K562 (cell line): ENCODE data around the gene SIGLEC6. TPM values are rescaled to one million over a fixed set of nuclear protein-coding genes. Genes with fewer than 3 reads are reported as not detected.

ENCODE experiments used
- ATF4 ChIP-seq: fragments of 450-650 bp; formaldehyde crosslinking; IDR thresholded peaks from 2 replicates; pipeline ENCODE4 v1.4.0; 2022; ENCODE audit warnings: mild to moderate bottlenecking, moderate library complexity
- BRD4 ChIP-seq: fragments of 200-600 bp; sonication (generic); IDR thresholded peaks from 2 replicates; pipeline ENCODE4 v1.6.1; 2017; ENCODE audit warnings: inconsistent platforms
- HDAC2 ChIP-seq: fragments of 450-650 bp; IDR thresholded peaks from 2 replicates; pipeline ENCODE4 v1.6.1; 2016; ENCODE audit warnings: mild to moderate bottlenecking
- NKRF ChIP-seq: fragments of 450-650 bp; IDR thresholded peaks from 2 replicates; pipeline ENCODE4 v1.6.1; 2016; ENCODE audit warnings: borderline replicate concordance
- NONO ChIP-seq, 2 experiments: fragments of 200-400 bp in 1 of 2; fragments of 450-650 bp in 1 of 2; formaldehyde crosslinking in 1 of 2; IDR thresholded peaks; 2 replicates each; pipeline ENCODE4 v1.6.1; 2017; ENCODE audit warnings: low read depth in 2 of 2, mild to moderate bottlenecking in 2 of 2, moderate library complexity in 2 of 2, low read length in 1 of 2
- PBX2 ChIP-seq, 2 experiments: IDR thresholded peaks in 1 of 2; conservative IDR thresholded peaks in 1 of 2; 2 replicates each; pipeline ENCODE4 v1.6.1; 2016; ENCODE audit warnings: low read depth in 2 of 2, mild to moderate bottlenecking in 1 of 2, missing compliant biosample characterization in 1 of 2, missing genetic modification characterization in 1 of 2, moderate library complexity in 1 of 2
- SIN3A ChIP-seq, 2 experiments: fragments of 150-350 bp in 1 of 2; IDR thresholded peaks; 2 replicates each; pipeline ENCODE4 v1.6.1; 2011 to 2016; ENCODE audit warnings: borderline replicate concordance in 2 of 2, low read depth in 2 of 2, low read length in 2 of 2, mild to moderate bottlenecking in 2 of 2, moderate library complexity in 2 of 2; ENCODE audit not compliant: control insufficient read depth in 1 of 2
- SOX6 ChIP-seq: fragments of 450-650 bp; IDR thresholded peaks from 2 replicates; pipeline ENCODE4 v1.6.1; 2014; ENCODE audit warnings: mild to moderate bottlenecking
- USF1 ChIP-seq: sonication (generic); formaldehyde crosslinking; IDR thresholded peaks from 2 replicates; pipeline ENCODE4 v1.9.0; 2022; ENCODE audit warnings: mild to moderate bottlenecking, missing genetic modification reagents
- ZBTB43 ChIP-seq: sonication (generic); formaldehyde crosslinking; IDR thresholded peaks from 2 replicates; pipeline ENCODE4 v1.8.0; 2023; ENCODE audit warnings: mild to moderate bottlenecking, missing genetic modification reagents
- ZFP91 ChIP-seq: sonication (generic); formaldehyde crosslinking; IDR thresholded peaks from 2 replicates; pipeline ENCODE4 v1.8.0; 2022; ENCODE audit warnings: mild to moderate bottlenecking, missing genetic modification reagents
- ZNF431 ChIP-seq: sonication (generic); formaldehyde crosslinking; IDR thresholded peaks from 2 replicates; pipeline ENCODE4 v1.8.0; 2022; ENCODE audit warnings: mild to moderate bottlenecking, missing genetic modification reagents
- ZNF436 ChIP-seq: fragments of 250-450, 450-650 bp; sonication (Bioruptor Pico); formaldehyde crosslinking; IDR thresholded peaks from 2 replicates; pipeline ENCODE4 v1.7.0; 2020; ENCODE audit warnings: mild to moderate bottlenecking
- ZNF449 ChIP-seq: fragments of 250-450 bp; sonication (Bioruptor Pico); IDR thresholded peaks from 2 replicates; pipeline ENCODE4 v1.8.0; 2022; ENCODE audit warnings: moderate library complexity, mild to moderate bottlenecking, inconsistent platforms
- polyA plus RNA-seq, 8 experiments: library from polyadenylated mRNA; depleted of rRNA in 4 of 8; stranded (reverse) in 5 of 8; unstranded in 3 of 8; fragments of >200 nt; fragmentation: Nextera tagmentation in 2 of 8; fragmentation: Illumina TruSeq in 1 of 8; extraction: Ambion mirVana in 2 of 8; extraction: Trizol in 1 of 8; gene quantifications; 2 replicates each; pipeline versions ENCODE4 v1.2.1 to v1.2.3, GENCODE V29; 2011 to 2014; ENCODE audit warnings: inconsistent platforms in 1 of 8, missing spikeins in 1 of 8
- total RNA-seq, 7 experiments: library from RNA; depleted of rRNA in 6 of 7; stranded (reverse); fragments of >200 nt in 6 of 7; fragmentation: Illumina TruSeq in 2 of 7; extraction: Trizol in 2 of 7; gene quantifications; 2 replicates each; pipeline versions ENCODE4 v1.2.1 to v1.2.3, GENCODE V29; 2011 to 2021; ENCODE audit warnings: low replicate concordance in 1 of 7

Gene SIGLEC6
- total and polyA plus RNA-seq, 9 of the 15 experiments (the other 6 are each of a cell fraction or from before 2014, with no cell fraction given) = 0.03 to 17.5 (median 0.71) TPM

- TF ChIP-seq USF1 (CRISPR knock-in tag) (0 out of 2 replicates have a peak, but pooled peaks have one; percentile 42), SIN3A (IDR thresholded peaks at IDR 0.05; ENCODE audit: borderline replicate concordance in 2 of 2, control insufficient read depth in 1 of 2, low read depth in 2 of 2, low read length in 2 of 2) (peak; percentile 99), ZNF431 (CRISPR knock-in tag) (peak; percentile 48; the same call in 1 of the 2 replicates), ZBTB43 (CRISPR knock-in tag) (no peak), ZNF436 (no peak), BRD4 (no peak), ZFP91 (CRISPR knock-in tag) (no peak), PBX2 (CRISPR knock-in tag; IDR thresholded peaks at IDR 0.05; ENCODE audit: low read depth) (no peak), PBX2 (tag; conservative IDR thresholded peaks at IDR 0.05; ENCODE audit: low read depth) (peak; percentile 29; the same call in 1 of the 2 replicates), NKRF (peak; percentile 98), NONO (IDR thresholded peaks at IDR 0.05; ENCODE audit: low read depth in 2 of 2, low read length in 1 of 2) (no peak), SOX6 (peak; percentile 69), ATF4 (CRISPR knock-in tag) (no peak; the same call in 1 of the 2 replicates), ZNF449 (CRISPR knock-in tag) (no peak), HDAC2 (peak; percentile 98)
Observed at GRCh38 chr19:51552996-51553725, 21.7 kb upstream of the SIGLEC6 start (continued).
